Middle frontal gyrus (tissue), 1 donor: ENCODE measurements around the gene CD200R1L.

ENCODE experiments used
- DNase-seq: peaks from one replicate; pipeline ENCODE4 v3.0.0-alpha.2; 2015; ENCODE audit warnings: low spot score; ENCODE audit errors: extremely low spot score

CD200R1L gene

DNA sequence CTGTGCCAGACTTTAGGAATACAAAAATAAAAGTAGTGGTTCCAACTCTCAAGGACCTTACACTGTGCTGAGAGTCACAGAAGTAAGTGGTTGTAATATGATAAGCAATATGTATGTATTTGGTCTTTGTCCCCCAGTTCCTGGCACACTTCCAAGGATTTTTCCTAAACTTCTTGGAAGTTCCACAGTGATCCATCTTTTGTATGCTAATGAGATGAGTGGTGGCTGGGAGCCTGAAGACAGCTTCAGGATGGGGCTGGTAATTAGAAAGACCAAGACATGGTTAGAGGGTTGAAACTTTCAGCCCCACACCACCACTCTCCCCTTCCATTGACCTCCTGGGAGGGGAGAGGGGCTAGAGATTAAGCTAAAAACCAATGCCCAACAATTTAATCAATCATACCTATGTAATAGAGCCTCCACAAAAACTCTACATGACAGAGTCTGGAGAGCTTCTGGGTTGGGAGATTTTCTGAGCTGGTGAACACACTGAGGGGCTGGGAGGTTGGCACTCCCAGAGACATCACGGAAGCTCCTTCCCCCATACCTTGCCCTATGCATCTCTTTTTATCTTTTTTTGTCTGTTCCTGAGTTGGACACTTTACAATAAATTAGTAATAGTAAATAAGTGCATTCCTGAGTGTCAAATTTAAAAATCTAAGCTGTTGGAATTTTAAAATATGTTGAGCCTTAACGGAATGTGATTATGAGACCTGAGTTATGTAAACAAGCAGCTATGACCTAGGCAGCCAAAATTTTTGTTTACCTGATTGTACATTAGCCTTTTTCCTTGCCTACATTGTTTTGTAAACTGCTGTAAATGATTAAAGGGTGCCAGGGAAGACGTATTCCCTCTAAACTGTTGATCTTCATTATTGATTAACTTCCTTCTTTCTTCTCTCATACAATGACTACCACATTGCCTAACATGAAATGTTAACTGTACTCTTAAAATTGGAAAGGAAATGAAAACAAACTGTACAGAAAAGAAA, 24.3 kb downstream of the CD200R1L start:
- no peak for DNase-seq

DNA sequence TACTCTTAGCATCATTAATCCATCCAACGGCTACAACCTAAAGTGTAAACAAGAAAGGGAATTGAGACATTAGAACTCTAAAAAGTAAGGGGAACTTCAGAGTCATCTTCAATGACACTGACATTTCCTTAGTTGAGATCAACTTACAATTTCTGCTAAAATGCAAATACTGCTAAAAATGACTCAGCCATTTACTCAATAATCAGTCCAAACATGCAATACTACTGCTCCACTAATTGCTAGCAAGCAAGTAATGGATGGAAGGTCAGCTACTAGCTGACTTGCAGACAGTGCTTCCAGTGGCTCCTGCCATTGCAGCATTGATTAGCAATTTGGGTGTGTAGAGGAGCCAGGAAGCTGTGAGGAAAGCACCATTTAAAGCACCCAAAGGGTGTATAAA, 28.4 kb downstream of the CD200R1L start:
- DNase-seq: no peak

DNA sequence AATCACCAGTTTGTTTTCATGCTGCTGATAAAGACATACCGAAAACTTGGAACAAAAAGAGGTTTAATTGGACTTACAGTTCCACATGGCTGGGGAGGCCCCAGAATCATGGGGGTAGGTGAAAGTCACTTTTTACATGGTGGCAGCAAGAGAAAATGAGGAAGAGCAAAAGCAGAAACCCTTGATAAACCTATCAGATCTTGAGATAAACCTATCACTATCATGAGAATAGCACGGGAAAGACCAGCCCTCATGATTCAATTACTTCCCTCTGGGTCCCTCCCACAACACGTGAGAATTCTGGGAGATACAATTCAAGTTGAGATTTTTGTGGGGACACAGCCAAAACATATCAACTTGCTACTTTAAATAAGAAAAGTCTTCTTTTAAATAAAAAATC, 28.9 kb downstream of the CD200R1L start:
- DNase-seq: no peak

DNA sequence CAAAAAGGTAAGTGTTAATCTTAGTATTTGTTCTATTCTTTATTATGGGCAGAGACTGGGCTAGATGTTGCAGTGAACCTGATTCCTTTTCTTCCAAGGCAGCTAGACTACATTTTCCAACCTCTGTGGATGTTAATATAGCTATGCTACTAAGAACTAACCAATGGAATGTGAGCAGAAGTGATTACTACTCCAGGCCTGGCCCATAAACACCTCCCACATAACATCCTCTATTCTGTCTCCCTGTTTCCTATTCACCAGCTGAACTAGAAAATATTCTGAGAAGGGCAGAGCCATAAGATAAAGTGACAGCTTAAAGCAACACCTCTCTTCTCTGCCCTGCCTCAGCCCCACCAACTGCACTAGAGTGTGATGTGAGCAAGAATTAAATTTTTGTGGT, 29.4 kb downstream of the CD200R1L start:
- DNase-seq: no peak

DNA sequence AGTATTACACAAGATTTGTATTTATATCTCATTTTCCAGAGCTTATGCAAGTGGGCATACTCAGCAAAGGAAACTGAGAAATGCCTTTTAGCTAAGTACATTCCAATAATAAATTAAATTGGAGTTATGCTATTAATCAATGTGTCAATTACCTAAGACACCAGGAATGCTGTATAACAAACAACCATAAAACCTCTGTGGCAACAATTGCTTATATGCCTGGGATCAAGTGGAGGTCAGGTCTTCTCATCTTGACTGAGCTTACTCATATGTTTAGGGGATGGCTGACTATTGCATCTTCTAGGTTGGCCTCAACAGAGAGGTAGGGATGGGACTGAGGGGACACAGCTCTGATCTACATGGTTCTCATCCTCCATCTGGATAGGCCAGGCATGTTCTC, 30.7 kb downstream of the CD200R1L start:
- no peak for DNase-seq

DNA sequence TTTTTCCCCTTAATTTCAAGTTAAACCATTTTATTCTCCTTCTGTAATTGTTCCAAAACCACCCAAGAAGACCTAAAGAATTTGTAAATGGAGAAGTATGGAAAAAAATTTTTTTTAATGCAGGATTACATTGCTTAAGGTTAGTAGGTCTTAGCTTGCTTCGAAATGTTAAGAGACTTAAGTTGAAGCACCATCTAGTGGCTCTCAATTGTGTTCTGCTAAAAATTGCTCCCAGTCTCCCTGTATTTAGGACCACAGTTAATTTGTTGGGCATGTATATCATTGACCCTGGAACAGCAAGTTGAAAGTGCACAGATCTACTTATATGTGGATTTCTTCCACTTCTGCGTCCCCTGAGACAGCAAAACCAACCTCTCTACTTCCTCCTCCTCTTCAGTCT, 32.4 kb downstream of the CD200R1L start:
- no peak for DNase-seq

DNA sequence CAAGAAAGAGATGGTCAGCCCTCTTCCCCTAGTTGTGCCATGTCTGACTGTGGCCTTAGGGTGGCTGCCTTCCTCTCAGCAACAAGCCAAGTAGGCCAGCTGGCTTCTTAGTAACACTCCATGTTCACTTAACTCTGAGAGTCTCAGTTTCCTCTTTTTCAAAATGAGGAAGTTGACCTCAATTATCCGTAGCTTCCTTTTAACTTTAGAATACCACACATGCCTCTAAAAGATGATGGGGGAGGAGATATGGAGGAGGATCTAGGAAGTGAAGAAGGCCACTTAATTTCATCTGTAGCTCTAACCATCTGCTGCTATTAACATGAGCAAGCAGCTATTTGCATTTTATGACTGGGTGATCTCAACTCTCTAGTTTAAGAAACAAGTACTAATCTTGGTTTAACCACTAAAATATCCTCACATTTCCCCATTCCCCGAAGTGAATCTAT, 32.9 kb downstream of the CD200R1L start:
- no peak for DNase-seq

DNA sequence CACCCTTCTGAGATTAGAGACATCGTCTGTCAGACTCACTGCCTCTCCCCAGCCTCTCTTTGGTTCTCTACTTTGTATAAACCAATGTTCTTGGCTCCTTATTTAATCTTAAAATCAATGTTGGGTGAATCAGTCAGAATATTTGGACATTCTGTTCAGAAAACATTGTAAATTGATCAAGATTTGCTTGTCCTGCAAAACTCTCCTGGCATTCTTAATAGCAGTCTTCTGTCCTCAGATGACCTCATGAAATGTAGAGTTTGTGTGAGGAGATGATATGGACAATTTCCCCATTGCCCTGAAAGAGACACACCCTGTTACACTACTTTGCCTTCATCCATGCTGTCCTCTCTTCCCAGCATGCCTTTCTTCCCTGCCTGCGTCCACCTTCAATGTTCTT, 33.6 kb downstream of the CD200R1L start:
- DNase-seq: no peak

DNA sequence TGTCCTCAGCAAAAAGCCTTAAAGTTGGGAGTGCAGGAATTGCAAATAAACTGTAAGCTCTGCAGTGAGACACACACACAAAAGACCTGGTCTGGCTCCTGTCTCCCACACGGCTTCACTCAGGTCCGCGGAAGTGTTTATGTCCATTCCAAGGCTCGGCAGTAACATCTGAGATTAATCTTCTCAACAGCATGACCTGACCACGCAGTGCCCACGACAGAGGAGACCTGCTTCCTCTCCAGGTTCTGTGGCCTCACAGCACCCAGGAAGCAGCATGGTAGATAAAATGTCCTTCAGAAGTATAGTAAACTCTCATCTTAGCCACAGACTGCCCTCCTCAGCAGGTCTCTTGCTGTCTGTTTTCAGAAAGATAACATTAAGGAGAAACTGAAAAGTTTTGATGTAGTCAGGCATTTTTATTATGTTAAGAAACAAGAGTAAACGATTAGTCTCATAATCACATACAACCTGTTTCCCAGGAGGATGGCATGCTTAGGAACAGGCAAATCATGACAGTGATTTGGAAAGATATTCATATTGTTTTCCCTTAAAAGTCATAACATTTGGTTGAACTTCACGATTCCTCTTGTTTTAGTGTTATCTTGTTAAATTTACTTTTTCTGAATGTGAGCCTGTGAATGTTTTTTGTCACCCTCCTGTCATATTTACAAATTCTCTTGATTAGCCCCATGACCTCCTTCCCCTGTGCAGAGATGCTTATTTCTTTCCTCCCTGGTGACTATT, 34.6 kb downstream of the CD200R1L start:
- DNase-seq: no peak

DNA sequence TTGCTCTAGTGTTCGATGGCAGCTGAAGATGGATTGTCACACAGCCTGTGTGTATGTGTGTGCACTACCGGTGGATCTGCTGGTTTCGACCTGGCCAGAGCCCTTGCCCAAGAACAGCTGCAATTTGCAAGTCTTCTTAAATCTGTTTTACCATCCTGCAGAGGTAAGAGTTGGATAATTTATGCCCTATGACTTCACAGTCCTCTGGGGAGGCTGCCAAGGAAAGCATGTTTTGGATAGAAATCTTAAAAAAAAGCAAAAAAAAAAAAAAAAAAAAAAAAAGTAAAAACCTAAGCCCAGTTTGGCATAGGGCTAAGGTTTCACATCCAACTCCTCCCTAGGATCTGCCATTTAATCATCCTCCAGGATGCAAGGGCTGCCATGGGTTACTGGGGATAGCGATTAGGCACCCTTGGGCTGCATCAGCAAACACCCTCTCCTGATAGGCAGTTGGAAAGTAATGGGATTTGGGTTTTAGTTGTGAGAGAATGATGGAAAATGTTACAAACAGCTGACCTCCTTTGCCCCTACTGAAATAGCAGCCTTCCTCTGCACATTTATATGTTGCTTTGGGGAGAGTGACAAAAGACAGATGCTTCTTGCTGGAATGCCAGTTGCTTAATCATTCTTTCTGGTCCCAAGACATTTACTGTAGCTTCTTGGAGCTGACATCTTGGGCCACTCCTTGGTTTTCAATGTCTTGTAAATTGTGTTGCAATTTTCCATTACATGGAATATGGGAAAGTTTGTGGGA, 35.4 kb downstream of the CD200R1L start:
- no peak for DNase-seq

DNA sequence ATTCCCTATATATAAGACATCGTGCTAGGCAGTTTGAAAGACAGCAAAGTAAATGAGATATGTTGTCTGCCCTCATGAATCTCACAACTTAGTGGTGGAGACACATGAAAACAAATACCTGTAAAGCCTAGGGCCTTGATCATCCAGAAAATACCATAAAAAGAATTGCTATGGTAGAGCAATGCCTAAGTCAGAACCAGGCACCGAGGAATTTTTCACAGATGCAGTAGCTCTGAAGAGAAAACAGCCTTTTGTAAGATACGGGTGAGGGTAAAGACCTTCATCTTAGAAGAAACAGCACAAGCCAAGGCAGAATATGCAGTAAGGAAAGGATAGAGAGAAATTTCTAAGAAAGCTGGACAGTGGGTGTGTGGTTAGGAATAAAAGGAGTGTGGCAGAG, 36.1 kb downstream of the CD200R1L start:
- no peak for DNase-seq

DNA sequence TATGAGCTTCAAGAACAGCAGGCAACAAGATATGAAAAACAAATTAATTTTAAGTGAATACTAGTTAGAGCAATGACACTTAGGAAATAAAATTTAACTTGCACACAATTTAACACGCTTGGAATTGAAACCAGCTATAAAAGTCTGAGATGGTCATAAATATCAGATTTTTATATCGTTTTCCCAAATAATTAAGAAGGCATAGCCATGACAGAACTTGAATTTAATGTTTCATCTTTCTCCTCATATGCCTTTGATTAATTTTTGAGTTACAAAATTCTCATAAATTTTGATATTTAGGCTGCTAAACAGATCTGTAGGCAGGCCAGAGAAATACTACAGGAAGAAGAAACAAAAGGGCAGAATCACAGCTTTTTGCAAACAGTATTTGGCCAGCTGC, 38.5 kb downstream of the CD200R1L start:
- no peak for DNase-seq

DNA sequence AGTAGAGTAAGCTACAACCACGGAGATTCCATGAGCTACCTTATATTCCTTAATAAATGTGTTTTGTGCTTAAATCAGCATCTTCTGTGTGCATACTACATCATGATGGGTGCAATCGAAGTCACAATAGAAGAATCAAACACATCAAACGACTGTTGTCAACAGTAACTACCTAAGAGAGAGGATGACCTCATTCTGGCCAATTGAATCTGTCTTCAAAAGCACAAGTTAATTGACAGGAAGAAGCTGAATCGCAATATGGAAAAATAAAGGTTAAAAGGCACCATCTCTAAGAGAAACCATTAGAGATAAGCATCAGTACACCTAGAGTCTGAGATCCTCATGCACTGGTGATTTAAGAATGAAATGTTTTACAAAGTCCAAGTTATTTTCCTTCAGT, 39.0 kb downstream of the CD200R1L start:
- no peak for DNase-seq

DNA sequence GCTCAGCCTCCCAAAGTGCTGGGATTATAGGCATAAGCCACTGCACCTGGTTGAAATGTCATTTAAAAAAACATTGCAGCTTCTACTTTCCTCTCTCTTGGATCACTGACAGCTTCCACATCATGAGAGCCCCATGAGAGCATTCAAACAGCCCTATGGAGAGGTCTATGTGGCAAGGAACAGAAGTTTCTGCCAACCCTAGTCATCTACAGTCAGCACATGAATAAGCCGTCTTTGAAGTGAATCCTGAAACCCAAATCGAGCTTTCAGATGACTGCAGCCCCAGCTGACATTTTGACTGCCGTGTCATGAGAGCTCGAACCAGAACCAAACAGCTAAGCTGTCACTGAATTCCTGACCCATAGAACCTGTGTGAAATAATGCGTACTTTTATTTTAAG, 39.8 kb downstream of the CD200R1L start:
- DNase-seq: no peak

DNA sequence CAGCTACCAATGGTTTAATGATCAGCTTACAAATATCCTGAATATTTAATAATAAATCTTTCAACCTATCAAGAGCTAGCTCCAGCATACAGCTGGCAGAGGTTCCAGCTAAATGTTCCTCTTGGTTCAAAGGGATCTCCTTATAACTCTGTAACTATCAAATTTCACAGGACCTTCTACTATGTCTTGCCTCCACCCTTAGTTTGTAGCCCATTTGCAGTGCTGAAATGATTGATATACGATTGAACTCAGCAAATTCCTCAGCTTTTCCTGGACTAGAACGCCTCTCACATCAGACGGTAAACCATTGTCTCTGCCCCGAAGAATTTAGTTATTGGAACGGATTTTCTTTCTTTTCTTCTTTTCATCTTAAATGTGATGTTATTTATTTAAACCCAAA, 41.5 kb downstream of the CD200R1L start:
- DNase-seq: no peak

DNA sequence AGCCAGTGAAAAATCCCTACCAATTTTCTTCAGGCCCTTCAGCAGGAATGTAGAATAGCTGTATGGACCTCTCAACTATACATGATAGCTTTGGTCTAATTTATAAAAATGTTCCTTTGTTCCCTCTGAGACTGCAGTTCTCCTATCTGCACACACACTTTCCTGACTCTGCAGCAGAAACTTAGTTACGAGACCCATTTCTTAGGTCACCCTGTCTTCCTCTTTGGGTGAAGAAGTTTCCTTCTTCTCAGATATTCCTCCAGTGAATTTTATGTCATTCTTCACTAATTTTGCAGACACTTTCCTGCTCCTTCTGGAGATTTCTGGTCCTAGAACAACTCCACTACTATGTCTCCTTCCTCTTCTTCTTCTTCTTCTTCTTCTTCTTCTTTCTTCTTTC, 42.6 kb downstream of the CD200R1L start:
- DNase-seq: no peak

DNA sequence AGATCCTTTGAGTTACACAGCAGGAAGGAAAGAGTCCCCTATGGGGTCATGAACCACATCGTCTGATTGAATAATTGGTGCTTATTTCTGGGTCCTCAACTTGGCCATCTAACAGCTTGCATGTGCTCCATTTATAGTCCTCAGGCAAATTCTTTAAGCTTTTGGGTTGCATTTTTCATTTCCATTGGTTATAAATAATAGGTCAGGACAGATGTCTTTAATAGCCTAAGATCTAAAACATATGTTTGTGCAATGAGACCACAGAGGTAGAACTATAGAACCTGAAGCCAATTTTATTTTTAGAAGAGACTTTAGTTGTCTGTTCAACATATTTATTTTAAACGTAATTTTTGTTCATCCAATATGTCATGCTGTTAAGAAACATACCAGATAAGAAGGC, 43.2 kb downstream of the CD200R1L start:
- no peak for DNase-seq

DNA sequence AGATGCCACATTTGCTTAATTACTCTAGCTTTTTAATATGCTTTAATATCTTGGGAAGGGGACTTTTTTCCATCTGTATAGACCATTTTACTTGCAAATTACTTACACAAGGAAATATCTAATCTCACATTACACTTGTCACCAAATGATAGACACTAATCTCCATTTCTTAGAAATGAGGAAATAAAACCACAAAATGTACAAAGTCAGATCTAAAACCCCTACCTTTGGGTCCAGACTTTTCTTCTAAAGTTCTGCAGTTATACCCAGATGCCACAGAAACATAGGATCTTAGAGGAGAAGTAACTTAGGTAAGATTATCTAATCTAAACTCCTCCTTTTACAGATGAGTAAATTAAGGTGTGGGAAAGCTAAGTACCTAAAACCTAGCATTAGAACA, 44.3 kb downstream of the CD200R1L start:
- DNase-seq: no peak

DNA sequence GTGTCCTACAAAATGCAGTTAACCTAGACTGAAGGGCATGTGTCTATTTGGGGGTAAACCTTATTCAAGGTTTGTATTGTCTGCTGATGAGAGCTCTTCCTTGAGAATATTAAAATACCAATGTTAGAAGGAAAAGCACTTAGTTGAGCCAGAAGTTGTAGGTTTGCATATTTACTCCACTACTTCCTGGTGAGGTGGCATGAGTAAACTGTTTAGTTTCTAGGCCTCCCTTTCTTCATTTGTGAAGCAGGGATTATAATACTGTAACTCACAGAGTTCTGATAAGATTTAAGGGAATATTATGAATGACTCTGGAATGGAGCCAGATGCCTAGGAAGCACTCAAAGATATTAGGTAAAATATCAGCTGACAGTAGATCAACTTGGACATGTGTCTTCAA, 46.7 kb downstream of the CD200R1L start:
- DNase-seq: no peak

DNA sequence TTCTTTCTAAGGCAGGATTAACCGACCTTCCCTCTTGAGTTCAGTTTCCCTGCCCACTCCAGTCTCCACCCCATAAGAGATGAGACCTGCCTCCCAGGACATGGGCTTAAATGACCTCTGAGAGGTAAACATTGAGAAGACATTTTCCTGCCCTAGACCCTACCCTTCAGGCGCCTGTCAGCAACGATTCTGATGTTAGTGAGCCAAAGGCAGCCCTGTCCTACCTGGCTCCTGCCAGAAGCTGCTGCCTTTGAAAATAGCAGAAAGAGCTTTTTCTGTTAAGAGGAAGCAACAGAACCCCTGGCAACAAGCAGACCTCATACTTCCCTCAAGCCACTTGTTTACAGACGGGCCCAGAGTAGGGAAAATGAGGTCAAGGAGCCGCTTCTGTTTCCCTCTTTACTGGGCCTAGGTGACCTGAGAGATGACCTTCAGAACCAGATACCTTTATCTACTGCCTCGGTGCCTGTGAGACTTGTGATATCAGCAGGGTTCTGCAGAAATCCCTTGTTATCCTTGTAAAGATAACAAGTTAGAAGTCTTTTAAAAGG, 52.0 kb downstream of the CD200R1L start:
- DNase-seq: no peak

DNA sequence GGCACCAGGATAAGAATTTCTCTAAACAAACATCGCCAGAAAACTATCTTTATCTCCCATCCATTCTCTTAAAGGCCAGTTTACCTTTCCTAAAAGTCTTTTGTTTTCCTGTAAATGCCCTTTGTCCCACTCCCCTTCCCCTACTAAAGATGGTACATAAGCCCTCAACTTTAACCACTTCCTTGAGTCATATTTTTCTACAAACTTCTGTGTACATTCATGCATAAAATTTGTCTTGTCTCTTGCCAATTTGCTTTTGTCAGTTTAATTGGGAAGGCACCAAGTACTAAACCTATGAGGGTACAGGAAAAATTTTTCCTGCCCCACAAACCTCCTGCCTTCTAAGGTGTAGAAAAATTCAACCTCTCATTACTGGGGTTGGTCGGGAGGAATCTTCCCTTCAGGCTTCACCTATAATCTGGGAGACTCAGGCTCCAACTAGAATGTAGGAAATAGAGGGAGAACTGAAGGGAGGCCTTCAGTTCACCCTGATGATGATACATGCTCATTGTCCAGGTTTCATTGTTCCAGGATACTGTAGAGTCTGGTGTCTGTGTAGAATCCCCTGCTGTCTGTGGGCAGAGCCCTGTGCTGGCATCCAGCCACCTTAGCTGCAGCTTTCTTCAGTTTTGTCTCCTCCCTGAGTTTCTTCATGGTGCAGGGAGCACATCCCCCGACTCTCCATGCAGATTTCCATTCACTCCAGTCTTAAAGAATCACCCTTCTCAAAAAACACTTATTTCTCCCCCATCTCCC, 53.2 kb downstream of the CD200R1L start:
- DNase-seq: no peak
